ENCODE measurements around the gene SH3BGRL2.

The SH3BGRL2 gene

GRCh38 chr6:79605061-79605460, 26.1 kb upstream of the SH3BGRL2 start:
- WGBS, result 96% methylated on average over 3 of the region's 3 CpGs
- no peak overlapping the region for H3K4me3 ChIP-seq (ENCODE audit: low read length)
- H3K27me3 ChIP-seq (ENCODE audit: insufficient read depth, low read length), result no peaks in the 10 kb centered on the region
- no peaks in the 10 kb centered on the region for H3K9me3 ChIP-seq (ENCODE audit: insufficient read depth, low read depth, low read length)
- no peaks in the 10 kb centered on the region for H3K36me3 ChIP-seq (ENCODE audit: insufficient read depth, low read length)
- H3K9ac ChIP-seq (ENCODE audit: low read depth, low read length), result no peak overlapping the region
- no peaks in the 10 kb centered on the region for H3K4me1 ChIP-seq (ENCODE audit: insufficient read depth, low read length)
- H3K27ac ChIP-seq (ENCODE audit: low read depth, low read length), result no peak overlapping the region

DNA sequence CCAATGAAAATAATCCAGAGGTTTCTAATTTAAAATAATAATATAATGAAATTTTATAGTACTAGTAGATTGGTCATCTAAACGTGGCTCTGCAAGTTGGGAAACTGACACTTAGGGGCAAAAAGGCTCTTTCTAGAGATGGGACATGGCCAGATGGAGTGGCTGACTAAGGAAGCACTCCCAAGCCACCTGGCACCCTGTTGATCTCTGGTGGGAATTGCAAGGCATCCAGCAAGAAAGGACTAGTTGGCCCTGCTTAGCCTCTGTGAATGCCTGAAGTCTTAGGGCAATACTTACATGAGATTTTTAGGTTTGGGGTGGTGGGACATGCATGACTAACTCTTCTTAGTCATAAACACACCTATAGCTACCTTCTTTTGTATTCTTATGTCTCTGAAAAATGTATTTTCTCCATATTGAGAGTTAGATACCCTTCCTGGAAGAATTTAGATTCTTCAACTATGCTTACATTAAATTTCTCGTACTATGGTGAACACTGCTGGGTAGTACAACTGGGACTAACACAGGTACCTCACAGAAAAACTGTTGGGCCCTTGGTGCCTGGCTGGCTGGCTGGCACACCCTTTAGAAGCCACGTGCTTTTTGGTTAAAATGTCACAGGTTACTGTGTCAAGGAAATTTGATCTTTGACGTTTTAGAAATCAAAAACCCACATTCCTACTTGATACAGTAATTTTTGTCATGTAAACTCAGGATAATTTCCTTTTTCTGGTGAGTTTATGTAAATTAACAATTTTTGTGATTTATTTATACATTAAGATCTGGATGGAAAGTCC, 25.0 kb upstream of the SH3BGRL2 start:
- 94% methylated on average over 4 of the region's 4 CpGs for WGBS
- no peaks in the 10 kb centered on the region for H3K27me3 ChIP-seq (ENCODE audit: insufficient read depth, low read length)
- no peak overlapping the region for H3K4me3 ChIP-seq (ENCODE audit: low read length)
- no peaks in the 10 kb centered on the region for H3K9me3 ChIP-seq (ENCODE audit: insufficient read depth, low read depth, low read length)
- no peaks in the 10 kb centered on the region for H3K4me1 ChIP-seq (ENCODE audit: insufficient read depth, low read length)
- no peak overlapping the region for H3K9ac ChIP-seq (ENCODE audit: low read depth, low read length)
- no peaks in the 10 kb centered on the region for H3K36me3 ChIP-seq (ENCODE audit: insufficient read depth, low read length)
- H3K27ac ChIP-seq (ENCODE audit: low read depth, low read length), result no peak overlapping the region

- WGBS, result 72% methylated on average over 3 of the region's 3 CpGs
These were observed 24.1 kb upstream of the SH3BGRL2 start for GRCh38 chr6:79607000-79607399.

GRCh38 chr6:79608334-79609224, 22.6 kb upstream of the SH3BGRL2 start:
- Histone ChIP-seq H3K4me1 (ENCODE audit: insufficient read depth, low read length) (no peaks in the 10 kb centered on the region), H3K4me3 (ENCODE audit: low read length) (no peak overlapping the region), H3K27ac (ENCODE audit: low read depth, low read length) (no peak overlapping the region), H3K27me3 (ENCODE audit: insufficient read depth, low read length) (no peaks in the 10 kb centered on the region), H3K9ac (ENCODE audit: low read depth, low read length) (no peak overlapping the region), H3K9me3 (ENCODE audit: insufficient read depth, low read depth, low read length) (no peaks in the 10 kb centered on the region), H3K36me3 (ENCODE audit: insufficient read depth, low read length) (no peaks in the 10 kb centered on the region)
- WGBS, result 97% methylated on average over 3 of the region's 3 CpGs

More at GRCh38 chr6:79607000-79607399, 24.1 kb upstream of the SH3BGRL2 start:
- Histone ChIP-seq H3K4me3 (ENCODE audit: low read length) (no peak overlapping the region), H3K36me3 (ENCODE audit: insufficient read depth, low read length) (no peaks in the 10 kb centered on the region), H3K27me3 (ENCODE audit: insufficient read depth, low read length) (no peaks in the 10 kb centered on the region), H3K27ac (ENCODE audit: low read depth, low read length) (no peak overlapping the region), H3K9ac (ENCODE audit: low read depth, low read length) (no peak overlapping the region), H3K4me1 (ENCODE audit: insufficient read depth, low read length) (no peaks in the 10 kb centered on the region), H3K9me3 (ENCODE audit: insufficient read depth, low read depth, low read length) (no peaks in the 10 kb centered on the region)

- Histone ChIP-seq H3K27me3 (ENCODE audit: insufficient read depth, low read length) (no peaks in the 10 kb centered on the region), H3K27ac (ENCODE audit: low read depth, low read length) (no peak overlapping the region), H3K4me3 (ENCODE audit: low read length) (no peak overlapping the region), H3K36me3 (ENCODE audit: insufficient read depth, low read length) (no peaks in the 10 kb centered on the region), H3K4me1 (ENCODE audit: insufficient read depth, low read length) (no peaks in the 10 kb centered on the region), H3K9me3 (ENCODE audit: insufficient read depth, low read depth, low read length) (no peaks in the 10 kb centered on the region), H3K9ac (ENCODE audit: low read depth, low read length) (no peak overlapping the region)
- 88% methylated on average over 3 of the region's 3 CpGs for WGBS
These were observed 21.9 kb upstream of the SH3BGRL2 start for GRCh38 chr6:79609225-79609595.

DNA sequence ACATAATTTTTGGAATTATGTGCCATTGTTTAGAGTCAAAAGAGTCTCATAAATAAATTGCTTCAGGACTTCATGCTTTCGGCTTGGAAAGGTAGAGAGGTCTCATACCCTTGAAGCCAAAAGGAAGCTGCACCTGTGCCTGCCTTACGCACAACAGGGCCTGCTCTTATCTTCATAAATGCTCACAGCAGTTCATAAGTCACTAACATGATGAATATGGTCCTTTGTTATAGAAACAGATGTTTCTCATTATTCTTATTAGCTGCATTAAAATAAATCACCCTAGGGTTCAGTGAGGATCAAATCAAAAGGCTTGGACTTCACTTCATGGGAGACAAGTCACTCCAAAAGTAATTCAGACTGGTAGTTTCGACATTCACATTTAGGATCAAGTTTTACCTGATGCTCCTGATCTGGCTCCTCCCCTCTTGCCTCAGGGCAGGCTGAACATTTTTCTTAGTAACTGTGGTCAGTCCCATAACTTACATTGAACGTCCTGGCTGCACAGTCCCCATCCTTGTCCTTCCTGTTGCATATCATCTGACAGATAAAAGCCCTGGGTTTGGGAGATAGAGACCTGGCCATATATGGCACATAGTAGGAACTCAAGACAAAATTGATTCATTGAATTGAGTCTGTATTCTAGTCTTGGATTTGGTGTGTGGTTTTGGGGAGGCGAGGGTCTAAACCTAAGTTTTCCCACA, 20.7 kb upstream of the SH3BGRL2 start:
- WGBS, result 91% methylated on average over 5 of the region's 5 CpGs

DNA sequence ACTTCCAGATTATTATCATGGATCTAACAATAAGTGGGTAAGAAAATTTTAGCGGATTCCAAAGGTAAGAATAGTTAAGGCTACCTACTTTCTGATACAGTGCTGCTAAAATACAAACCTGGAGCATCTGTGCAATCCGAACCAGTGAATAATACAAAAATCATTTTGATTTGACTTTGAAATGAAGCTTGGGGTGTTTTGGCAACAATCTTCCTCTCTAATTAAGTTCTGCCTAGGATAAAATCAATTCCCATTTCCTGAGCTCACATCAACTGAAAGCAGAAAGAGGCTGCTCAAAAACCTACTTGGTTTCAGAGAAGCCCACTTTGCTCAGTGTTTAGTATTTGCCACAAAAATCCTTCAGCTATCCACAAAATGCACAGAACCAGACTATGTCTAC, 18.7 kb upstream of the SH3BGRL2 start:
- H3K9me3 ChIP-seq (ENCODE audit: insufficient read depth, low read depth, low read length), result no peaks in the 10 kb centered on the region
- H3K27me3 ChIP-seq (ENCODE audit: insufficient read depth, low read length), result no peaks in the 10 kb centered on the region
- H3K4me3 ChIP-seq (ENCODE audit: low read length), result no peak overlapping the region
- H3K27ac ChIP-seq (ENCODE audit: low read depth, low read length), result no peak overlapping the region
- H3K36me3 ChIP-seq (ENCODE audit: insufficient read depth, low read length), result no peaks in the 10 kb centered on the region
- H3K4me1 ChIP-seq (ENCODE audit: insufficient read depth, low read length), result no peaks in the 10 kb centered on the region
- H3K9ac ChIP-seq (ENCODE audit: low read depth, low read length), result no peak overlapping the region
- 90% methylated on average over 1 of the region's 2 CpGs for WGBS

More for the DNA sequence above, 20.7 kb upstream of the SH3BGRL2 start:
- Histone ChIP-seq H3K27me3 (ENCODE audit: insufficient read depth, low read length) (no peaks in the 10 kb centered on the region), H3K9me3 (ENCODE audit: insufficient read depth, low read depth, low read length) (no peaks in the 10 kb centered on the region), H3K4me3 (ENCODE audit: low read length) (no peak overlapping the region), H3K36me3 (ENCODE audit: insufficient read depth, low read length) (no peaks in the 10 kb centered on the region), H3K9ac (ENCODE audit: low read depth, low read length) (no peak overlapping the region), H3K27ac (ENCODE audit: low read depth, low read length) (no peak overlapping the region), H3K4me1 (ENCODE audit: insufficient read depth, low read length) (no peaks in the 10 kb centered on the region)

- Histone ChIP-seq H3K4me3 (ENCODE audit: low read length) (no peak overlapping the region), H3K27ac (ENCODE audit: low read depth, low read length) (no peak overlapping the region), H3K9me3 (ENCODE audit: insufficient read depth, low read depth, low read length) (no peaks in the 10 kb centered on the region), H3K36me3 (ENCODE audit: insufficient read depth, low read length) (no peaks in the 10 kb centered on the region), H3K9ac (ENCODE audit: low read depth, low read length) (no peak overlapping the region), H3K27me3 (ENCODE audit: insufficient read depth, low read length) (no peaks in the 10 kb centered on the region), H3K4me1 (ENCODE audit: insufficient read depth, low read length) (no peaks in the 10 kb centered on the region)
- 88% methylated on average over 2 of the region's 2 CpGs for WGBS
These were observed 18.2 kb upstream of the SH3BGRL2 start for GRCh38 chr6:79612918-79613317.

GRCh38 chr6:79613912-79614311, 17.2 kb upstream of the SH3BGRL2 start:
- H3K27me3 ChIP-seq (ENCODE audit: insufficient read depth, low read length), result no peaks in the 10 kb centered on the region
- H3K4me3 ChIP-seq (ENCODE audit: low read length), result no peak overlapping the region
- H3K9ac ChIP-seq (ENCODE audit: low read depth, low read length), result no peak overlapping the region
- no peak overlapping the region for H3K27ac ChIP-seq (ENCODE audit: low read depth, low read length)
- WGBS, result 95% methylated on average over 6 of the region's 6 CpGs
- no peaks in the 10 kb centered on the region for H3K36me3 ChIP-seq (ENCODE audit: insufficient read depth, low read length)
- no peaks in the 10 kb centered on the region for H3K4me1 ChIP-seq (ENCODE audit: insufficient read depth, low read length)
- H3K9me3 ChIP-seq (ENCODE audit: insufficient read depth, low read depth, low read length), result no peaks in the 10 kb centered on the region

DNA sequence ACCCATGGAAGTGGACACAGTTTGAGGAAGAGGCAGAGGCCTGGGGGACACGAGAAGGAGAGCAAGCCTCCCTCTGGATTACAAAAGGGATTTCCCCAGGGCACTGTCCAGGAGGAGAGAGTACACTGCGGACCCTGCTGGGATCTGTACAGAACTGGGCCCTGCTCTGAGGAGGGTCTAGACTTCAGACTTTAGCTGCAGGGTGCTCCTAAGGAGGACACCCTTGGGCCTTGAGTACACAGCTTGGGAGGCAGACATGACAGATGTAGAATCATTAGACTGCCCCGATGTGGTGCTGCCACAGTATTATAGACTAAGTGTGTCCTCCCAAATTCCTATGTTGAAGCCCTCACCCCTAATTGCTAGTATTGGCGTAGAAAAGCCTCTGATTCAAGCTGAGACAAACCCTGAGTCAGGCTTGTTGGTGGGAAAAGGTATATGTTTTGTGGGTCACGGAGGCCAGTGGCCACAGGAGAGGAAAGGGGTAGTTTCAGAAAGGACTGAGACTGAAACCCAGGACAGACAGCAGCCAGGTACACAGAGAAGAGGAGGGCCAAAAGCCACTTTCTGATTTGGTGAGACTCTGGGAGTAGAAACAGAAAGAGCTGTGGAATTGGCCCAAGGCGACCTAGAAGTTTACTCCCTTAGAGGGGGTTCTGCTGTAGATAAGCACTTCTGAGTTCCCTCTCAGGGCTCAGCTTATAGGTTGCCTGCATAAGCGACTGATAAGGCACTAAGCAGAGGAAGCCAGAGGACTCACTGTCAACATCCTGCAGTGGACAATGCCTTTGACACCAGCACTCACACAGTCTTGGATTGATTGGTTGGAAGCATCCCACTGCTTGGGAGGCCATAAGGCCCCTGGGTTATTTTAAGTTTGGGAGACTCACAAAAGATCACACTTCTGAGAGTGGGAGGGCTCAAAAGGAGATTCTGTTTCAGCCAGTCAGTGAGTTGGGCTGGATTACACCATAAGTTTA, 16.5 kb upstream of the SH3BGRL2 start:
- Histone ChIP-seq H3K27me3 (ENCODE audit: insufficient read depth, low read length) (no peaks in the 10 kb centered on the region), H3K36me3 (ENCODE audit: insufficient read depth, low read length) (no peaks in the 10 kb centered on the region), H3K9ac (ENCODE audit: low read depth, low read length) (no peak overlapping the region), H3K4me3 (ENCODE audit: low read length) (no peak overlapping the region), H3K9me3 (ENCODE audit: insufficient read depth, low read depth, low read length) (no peaks in the 10 kb centered on the region), H3K4me1 (ENCODE audit: insufficient read depth, low read length) (no peaks in the 10 kb centered on the region), H3K27ac (ENCODE audit: low read depth, low read length) (no peak overlapping the region)
- 88% methylated on average over 7 of the region's 7 CpGs for WGBS

Data from HUES64 (cell line).